Iris pigment epithelial cell (primary cell): ENCODE measurements around the gene SCIN.
"Not testable (repeated sequence)": the region's sequence is repeated elsewhere in the genome, so short reads cannot be mapped to it uniquely, and the experiment has no call there.

ENCODE experiments used
- DNase-seq: peaks from one replicate; pipeline ENCODE4 v3.0.0-alpha.2; 2011; ENCODE audit warnings: low read depth

SCIN gene

DNA sequence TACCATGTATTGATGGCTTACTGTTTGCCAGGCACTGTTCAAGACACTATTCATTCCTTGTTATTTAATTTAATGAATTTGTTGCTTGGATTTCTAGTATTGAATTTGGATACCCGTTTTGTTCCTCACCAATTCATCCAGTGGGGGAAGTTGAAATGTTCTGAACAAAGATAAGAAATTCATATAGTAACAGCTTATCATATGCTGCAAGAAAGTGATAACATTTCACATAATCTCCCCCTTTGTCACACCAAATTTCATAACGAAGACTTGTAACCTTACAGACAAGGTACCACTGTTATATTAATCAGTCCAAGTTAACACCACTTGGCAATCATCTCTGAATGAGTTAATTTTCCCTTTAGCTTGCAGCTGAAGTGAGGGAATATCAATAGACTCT lies 42.1 kb downstream of the SCIN start:
- no peak for DNase-seq

DNA sequence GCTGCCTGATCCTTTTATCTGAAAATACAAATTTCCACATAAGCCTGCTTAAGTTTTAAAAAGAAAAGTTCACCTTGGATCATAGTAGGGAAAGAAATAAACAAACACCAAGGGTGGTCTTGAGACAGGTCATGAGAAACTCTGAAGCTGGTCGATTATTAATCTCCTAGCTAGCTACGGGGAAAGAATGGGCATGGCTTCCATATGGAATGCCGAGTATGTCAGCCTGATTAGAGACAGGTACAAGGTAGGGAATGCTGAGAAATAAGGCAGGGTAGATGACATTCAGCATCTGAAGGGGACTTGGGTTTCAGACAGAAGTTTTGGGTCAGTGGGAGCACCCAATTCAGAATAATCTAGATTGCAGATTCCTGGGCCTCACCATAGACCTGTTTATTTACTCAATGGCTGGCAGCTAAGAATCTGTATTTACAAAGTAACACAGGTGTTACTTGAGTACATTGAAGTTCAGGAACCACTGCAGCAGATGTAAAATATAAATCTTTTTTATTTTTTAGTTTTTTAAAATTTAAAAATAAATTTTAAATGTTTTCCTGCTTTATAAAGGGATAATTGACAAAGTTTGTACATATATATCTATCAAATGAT lies 49.0 kb downstream of the SCIN start:
- DNase-seq: no peak

DNA sequence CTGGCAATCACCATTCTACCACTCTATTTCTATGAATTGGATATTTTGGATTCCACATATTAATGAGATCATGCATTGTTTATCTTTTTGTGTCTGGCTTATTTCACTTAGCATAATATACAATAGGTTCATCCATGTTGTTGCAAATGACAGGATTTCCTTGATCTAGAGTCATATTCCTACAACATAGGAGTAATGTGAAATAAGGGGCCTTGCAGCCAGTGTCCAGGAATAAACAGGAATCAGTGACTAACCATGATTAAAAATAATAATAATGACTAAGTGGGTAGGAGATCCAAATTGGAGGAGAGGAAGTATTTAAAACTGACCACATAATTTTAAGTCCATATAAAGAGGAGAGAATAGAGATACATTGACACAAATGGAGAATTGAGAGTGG lies 49.9 kb downstream of the SCIN start:
- peak; percentile 4 for DNase-seq

DNA sequence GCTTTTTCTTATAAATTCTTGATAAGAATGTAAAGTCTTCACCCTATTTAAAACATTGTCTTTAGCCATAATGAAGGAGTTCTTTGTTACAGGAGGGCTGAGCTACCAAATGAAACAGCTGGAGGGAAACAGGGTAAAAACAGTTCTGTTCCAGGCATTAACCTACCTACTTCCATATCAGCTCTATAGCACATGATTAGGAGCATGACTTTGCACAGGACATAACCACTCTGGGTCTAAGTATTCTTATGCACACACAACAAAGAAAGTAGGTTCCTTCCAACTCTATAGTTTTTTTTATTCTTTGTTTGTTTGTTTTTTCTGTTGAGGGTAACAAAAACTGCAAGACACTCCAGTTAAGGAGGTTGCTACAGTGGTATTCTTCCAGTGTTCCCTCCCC lies 52.7 kb downstream of the SCIN start:
- no peak for DNase-seq

DNA sequence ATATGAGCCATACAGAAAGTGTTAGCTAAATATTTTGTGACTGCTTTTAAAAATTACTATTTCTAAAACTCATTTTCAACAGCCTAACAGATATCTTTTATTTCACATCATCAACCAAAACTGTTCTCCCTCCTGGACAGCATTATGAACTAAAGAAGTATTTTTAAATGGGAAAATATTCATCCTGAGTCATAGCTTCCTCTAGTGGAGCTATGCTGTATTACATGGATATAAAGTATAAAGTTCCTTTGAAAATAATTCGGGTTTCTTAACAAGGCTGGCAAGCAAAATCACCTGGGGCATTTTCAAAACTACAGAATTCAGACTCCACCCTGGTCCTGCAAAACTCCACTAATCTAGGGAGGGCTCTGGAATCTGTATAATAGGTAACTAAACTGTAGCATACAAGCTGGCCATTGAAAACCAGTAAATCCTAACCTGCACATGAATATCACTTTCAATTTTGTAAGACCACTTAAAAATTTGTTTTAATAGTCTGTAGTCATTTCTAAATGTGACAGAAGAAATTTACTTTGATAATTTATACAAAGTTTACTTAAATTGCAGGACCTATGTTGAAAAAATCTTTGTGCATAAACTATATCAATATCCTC lies 53.5 kb downstream of the SCIN start:
- DNase-seq: peak; percentile 25

DNA sequence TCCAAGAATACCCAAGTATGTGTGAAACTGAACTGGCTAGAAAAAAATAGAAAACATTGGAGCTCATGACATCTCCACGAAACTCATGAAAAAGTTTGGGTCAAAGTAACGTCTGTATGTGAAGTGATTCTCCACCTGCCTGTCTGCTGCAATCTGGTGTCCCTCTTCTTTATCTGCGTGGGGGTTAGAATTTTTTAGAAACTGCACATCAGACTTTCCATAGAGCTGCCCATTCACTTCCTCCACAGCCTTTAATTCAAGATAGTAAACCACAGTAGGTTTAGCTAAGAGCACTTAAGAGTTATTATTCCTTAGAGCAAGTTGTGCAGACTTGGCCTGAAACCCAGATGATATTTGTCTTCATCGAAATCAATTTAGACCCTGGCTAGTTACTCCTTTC lies 55.3 kb downstream of the SCIN start:
- no peak for DNase-seq

DNA sequence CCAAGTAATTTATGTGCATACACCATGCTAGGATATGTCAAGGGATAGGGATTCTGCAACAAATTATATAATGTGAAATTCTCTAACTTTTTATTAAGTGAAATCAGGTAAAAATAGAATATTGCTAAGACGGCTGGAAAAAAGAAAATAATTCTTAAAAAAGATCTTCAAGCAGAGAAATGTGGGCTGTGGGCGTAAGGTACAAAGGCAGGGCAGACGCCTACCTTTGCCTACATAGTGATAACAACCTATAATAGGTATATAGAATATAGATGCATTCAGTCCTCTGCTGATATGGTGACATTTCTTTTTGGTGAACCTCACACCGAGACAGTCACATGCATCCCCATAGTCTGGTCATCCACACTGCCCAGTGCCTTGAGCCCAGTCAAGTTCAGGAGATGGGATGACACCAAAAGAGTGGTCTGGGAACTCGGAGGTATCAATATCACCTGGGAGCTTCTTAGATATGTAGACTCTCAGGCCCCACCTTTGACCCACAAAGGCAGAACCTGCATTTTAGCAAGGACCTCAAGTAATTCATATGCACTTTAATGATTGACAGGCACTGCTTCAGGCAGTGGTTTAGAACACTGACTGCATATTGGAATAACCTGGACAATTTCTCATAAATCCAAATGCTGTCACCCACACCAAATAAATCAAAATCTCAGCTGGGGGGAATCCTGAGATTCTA lies 59.4 kb downstream of the SCIN start:
- DNase-seq: no peak

DNA sequence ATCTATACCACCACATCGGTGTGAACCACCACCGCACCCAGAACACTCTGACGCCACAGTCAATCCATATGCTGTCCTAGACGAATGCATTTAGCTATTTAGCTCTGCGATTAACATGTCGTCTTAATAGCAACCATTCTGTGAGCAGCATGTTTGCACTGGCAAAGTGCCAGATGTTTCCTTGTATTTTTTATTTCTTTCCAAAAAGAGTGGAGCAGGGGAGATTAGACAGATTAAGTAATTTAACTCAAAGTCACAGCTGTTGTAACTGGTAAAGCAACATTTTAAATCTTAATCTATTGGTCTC lies 59.9 kb downstream of the SCIN start:
- no peak for DNase-seq

DNA sequence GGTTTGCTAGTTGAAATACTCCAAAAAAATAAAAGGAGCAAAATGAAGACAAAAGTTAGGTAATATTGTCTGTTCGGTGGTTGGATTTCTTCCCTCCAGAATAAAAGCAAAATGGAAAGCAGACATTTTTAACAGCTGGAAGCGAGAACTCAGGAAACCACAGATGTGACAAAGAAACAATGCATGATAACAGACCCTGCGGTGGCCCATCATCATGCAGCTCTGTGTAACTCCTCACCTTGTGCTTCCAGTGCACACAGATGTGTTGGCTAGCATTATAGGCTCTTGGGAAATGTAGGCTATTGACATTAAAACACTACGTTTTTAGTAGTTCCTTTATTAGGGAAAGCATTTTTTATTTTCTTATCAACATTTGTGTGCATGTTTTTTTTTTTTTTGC lies 63.1 kb downstream of the SCIN start:
- DNase-seq: no peak

DNA sequence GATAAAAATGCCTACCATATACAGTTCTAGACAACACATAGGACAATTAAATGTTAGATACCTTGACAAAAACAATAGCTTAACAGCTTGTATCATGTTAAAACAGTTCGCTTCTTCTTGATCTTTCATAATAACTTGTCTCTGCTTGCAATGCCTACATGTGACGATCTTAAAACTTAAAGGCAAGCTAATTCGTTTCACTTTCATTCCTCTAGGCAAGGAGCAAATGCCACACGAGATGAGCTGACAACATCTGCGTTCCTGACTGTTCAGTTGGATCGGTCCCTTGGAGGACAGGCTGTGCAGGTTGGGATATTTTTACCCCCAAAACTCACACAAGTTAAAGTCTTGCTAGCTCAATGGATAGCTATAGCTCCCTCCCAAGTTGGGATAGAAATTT lies 65.3 kb downstream of the SCIN start:
- no peak for DNase-seq

DNA sequence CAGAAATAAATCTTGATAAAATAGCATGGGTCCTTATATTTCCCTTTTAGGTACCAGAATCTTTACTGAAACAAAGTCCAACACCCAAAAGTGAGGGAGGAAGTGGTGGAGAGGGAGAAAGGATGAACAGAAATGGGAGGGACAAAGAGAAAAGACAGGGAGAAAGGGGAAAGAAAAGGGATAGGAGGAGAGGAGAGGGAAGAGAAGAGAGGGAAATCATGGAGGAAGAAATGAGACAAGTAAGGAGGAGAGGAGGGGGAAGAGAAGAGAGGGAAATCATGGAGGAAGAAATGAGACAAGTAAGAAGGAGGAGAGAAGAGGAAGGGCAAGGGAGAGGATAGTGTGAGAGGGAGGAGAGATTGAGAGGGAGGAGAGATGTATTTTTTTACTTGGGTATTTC lies 66.8 kb downstream of the SCIN start:
- no peak for DNase-seq

DNA sequence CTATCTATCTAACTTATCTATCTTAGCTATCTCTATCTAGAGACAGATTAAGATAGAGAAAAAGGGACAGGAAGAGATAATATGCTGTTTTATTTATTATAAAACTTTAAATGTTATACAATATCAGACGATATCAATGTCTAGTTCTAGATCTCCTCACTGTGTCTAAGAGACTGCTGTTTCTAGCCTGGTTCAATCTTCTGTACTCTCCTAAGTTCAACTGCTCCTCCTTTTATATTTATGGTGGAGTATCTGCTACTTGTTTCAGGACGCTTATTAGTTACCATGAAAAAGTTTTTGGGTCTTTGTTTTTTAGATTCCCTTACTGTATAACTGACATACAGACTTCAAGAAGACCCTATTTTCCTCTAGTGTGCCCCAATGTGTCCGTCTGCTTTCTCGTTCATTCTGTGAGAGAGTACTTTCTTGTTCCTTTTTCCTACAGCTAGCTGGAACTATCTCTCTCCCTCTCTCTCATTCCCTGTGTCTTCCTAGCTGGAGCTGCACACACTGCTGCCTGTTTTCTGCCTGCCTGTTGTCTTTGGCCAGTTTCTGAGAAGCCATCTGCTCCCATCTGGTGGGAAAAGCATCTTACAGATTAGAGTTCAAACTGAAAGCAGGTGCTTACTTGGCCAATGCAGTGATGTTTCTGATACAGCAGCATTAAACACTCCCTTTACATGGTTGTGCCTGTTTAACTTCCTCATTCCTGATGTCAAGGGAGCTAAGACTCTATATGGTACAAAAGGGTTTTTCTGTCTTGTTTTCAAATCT lies 67.5 kb downstream of the SCIN start:
- no peak for DNase-seq

DNA sequence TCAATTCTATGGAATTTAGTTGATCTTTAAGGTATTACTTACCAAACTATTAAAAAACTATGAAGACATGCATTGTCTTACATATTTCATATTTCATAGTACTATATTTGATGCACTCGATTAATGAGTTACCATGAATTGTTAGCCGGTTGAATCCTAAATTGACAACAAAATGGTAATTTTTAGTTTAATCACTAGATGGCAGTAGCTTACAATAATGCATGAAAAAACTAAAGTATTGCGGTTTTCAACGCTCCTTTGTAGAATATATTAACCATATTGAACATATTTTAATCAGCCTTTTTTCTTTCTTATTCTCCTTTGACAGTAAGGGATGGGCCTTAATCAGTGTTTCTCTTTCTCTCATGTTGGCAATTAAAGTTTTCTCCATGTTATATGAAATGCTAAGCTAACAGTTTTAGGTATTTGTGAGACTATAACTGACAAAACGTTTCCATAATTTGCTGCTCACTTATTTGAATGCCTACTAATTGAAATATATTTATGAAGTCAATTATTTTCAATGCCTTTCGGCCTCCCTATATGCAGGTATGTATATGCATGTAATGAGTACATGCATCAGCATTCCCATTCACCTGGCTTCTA lies 68.4 kb downstream of the SCIN start:
- DNase-seq: peak; percentile 38

DNA sequence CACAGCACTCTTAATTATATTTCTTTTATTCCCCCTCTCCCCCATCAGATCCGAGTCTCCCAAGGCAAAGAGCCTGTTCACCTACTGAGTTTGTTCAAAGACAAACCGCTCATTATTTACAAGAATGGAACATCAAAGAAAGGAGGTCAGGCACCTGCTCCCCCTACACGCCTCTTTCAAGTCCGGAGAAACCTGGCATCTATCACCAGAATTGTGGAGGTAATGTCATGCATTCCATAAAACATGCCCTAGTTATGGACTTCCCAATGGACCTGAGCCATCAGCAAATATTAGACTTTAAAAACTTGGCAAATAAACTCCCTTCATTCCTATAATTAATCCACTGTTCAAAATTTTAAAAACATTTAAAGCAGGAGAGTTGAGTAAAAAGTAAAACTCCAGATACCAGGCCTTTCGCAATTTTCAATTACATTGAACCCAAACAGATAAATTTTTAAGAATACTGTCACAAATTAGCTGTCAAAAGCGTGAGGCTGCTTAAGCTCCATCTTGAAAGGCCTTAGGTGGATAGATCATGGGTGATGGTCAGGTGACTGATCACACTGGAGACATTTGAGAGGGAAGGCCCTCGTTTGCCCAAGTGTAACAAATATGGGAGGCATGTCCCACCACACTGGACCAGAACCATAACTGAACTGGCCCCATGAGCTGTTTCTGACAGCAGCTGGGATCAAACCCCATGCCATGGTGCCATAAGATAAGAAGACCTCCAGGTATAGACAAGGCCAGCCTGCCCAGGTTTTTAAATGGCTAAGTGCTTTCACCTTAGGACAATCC lies 70.0 kb downstream of the SCIN start:
- DNase-seq: no peak

DNA sequence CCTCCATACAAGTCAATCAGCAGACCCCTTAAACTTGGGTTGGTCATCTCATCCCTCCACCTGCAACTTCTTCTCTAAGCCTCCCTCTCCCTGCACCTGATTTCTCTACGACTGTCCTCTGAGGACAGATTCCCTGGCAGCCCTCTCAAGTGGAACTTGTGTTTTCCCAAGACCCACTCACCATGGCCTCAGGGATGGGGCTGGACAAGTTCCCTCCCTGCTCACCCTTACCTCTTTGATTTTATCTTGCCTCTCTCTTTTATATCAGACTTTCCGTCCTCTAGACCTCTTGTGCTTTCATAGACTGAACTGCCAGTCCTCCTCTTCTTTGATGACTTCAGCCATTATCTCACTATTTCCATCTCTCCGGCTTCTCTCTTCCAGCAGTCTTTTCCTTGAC lies 70.7 kb downstream of the SCIN start:
- no peak for DNase-seq

DNA sequence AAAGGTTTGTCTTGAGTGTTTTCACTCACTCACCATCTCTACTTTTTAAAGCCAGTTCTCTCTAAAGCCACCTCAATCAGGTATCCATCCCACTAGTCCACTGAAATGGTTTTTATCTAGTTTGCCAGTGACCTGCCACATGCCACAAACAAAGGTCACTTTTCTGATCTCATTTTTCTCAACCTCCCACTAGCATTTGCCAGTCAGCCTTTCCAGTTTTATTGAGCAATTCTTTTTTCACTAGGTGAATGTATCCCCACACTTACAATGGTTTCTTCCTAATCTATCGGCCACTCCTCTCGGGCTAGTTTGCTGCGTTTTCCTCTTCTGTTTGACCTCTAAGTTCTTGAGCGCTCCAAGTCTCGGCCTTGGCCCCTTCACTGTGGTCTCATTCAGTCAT lies 72.0 kb downstream of the SCIN start:
- DNase-seq: no peak

DNA sequence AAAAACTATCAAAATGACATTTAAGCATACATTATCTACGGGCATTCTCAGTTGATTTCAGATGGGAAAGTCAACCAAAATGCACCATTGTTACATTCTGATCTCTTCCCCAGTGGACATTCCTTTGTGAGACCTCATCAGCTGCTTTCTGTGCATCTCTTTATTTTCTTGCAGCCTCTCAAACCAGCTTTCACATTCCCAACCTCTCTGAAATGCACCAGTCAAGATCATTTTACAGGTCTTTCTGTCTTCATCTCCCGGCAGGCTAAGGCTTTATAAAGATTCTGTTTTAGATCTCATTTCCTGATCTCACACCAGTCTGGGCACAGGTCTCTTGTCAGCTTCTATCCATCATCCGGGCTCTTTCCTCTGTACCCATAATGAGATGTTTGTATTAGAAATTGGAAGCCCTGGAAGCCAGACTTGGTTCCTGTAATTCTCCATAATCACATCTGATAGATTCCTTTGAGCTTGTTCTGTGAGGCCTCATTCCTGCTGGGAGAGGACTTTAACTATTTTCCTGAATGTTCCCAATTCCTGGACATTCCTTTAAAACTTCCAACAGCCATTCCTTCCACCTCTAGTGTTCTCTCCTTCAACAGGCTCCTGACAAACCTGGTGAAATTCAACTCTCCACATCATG lies 72.6 kb downstream of the SCIN start:
- DNase-seq: peak; percentile 71

DNA sequence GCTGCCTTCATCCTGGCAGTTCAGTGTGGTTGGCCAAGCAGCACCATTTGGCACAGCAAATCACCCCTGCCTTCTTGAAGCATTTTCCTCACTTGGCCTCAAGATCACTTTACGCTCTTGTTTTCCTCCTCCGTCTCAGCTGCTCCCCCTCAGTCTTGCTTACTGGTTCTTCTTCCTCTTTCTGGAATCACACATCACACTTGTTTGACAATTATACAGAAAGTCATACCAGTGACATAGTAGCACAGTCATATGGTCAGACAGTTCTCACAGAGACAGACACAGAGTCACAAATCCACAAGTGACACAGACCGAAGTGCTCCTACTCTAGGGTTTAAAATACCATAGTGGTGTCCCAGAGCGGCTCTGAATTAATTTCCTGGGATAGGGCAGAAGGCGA lies 73.1 kb downstream of the SCIN start:
- DNase-seq: no peak

DNA sequence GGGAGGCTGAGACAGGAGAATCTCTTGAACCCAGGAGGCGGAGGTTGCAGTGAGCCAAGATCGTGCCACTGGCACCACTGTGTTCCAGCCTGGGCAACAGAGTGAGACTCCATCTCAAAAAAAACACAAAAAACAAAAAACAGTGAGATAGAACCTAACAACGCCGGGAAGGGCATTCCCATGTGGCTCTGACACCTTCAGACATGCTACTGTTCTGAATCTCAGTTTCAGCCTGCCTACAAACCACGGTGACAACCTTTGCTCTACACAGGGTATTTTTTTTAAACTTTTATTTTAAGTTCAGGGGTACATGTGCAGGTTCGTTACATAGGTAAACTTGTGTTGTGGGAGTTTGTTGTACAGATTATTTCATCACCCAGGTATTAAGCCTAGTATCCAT lies 74.7 kb downstream of the SCIN start:
- not testable (repeated sequence) for DNase-seq

DNA sequence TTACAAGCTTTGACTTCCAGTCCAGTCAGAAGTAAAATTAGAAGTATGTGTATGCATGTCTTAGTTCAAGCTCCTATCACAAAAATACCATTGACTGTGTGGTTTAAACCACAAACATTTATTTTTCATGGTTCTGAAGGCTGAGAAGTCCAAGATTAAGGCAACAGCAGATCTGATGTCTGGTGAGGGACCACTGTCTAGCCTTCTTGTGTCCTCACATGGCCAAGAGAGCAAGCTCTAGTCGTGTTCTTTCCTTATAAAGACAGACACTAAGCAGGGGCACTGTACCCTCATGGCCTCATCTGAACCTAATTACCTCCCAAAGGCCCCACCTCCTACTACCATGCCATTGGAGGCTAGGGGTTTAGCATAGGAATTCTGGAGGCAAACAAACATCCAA lies 75.6 kb downstream of the SCIN start:
- DNase-seq: peak; percentile 77
